ENCODE results near the gene GALNT17. TPM values are rescaled to one million over a fixed set of nuclear protein-coding genes. Genes with fewer than 3 reads are reported as not detected.
"Not testable (repeated sequence)": the region's sequence is repeated elsewhere in the genome, so short reads cannot be mapped to it uniquely, and the experiment has no call there.

The GALNT17 gene
- total RNA-seq, 2 donors from 2014 or later: not detected

GRCh38 chr7:71186535-71187057 lies 54.7 kb downstream of the GALNT17 start:
- H3K4me3 Mint-ChIP-seq: no peak overlapping the region
- ATAC-seq (no peak), DNase-seq (no peak)
- H3K27ac Mint-ChIP-seq: no peak overlapping the region
- no peaks in the 10 kb centered on the region for H3K4me1 Mint-ChIP-seq
- H3K36me3 Mint-ChIP-seq (ENCODE audit: low read depth): no peaks in the 10 kb centered on the region
- no peaks in the 10 kb centered on the region for H3K27me3 Mint-ChIP-seq
- H3K9me3 ChIP-seq (ENCODE audit: control insufficient read depth, low read length, poor library complexity, severe bottlenecking): no peaks in the 10 kb centered on the region

- Mint-ChIP-seq H3K4me1 (no peaks in the 10 kb centered on the region), H3K4me3 (no peak overlapping the region), H3K36me3 (ENCODE audit: low read depth) (no peaks in the 10 kb centered on the region), H3K27ac (no peak overlapping the region), H3K27me3 (no peaks in the 10 kb centered on the region)
- DNase-seq: no peak
- ATAC-seq: no peak
- no peaks in the 10 kb centered on the region for H3K9me3 ChIP-seq (ENCODE audit: control insufficient read depth, low read length, poor library complexity, severe bottlenecking)
These were observed 59.8 kb downstream of the GALNT17 start for GRCh38 chr7:71191771-71192170.

GRCh38 chr7:71193099-71193810 lies 61.3 kb downstream of the GALNT17 start:
- no peaks in the 10 kb centered on the region for H3K9me3 ChIP-seq (ENCODE audit: control insufficient read depth, low read length, poor library complexity, severe bottlenecking)
- Mint-ChIP-seq H3K36me3 (ENCODE audit: low read depth) (no peaks in the 10 kb centered on the region), H3K27me3 (no peaks in the 10 kb centered on the region), H3K4me1 (no peaks in the 10 kb centered on the region), H3K27ac (no peak overlapping the region), H3K4me3 (no peak overlapping the region)
- ATAC-seq (no peak), DNase-seq (no peak)

- Mint-ChIP-seq H3K4me3 (no peak overlapping the region), H3K4me1 (no peaks in the 10 kb centered on the region), H3K27me3 (no peaks in the 10 kb centered on the region), H3K36me3 (ENCODE audit: low read depth) (no peaks in the 10 kb centered on the region), H3K27ac (no peak overlapping the region)
- no peak for DNase-seq
- no peaks in the 10 kb centered on the region for H3K9me3 ChIP-seq (ENCODE audit: control insufficient read depth, low read length, poor library complexity, severe bottlenecking)
- ATAC-seq: no peak
These were observed 66.4 kb downstream of the GALNT17 start for GRCh38 chr7:71198391-71198790.

GRCh38 chr7:71198887-71199286 lies 66.9 kb downstream of the GALNT17 start:
- no peak for ATAC-seq
- Mint-ChIP-seq H3K4me1 (no peaks in the 10 kb centered on the region), H3K27ac (no peak overlapping the region), H3K36me3 (ENCODE audit: low read depth) (no peaks in the 10 kb centered on the region), H3K27me3 (no peaks in the 10 kb centered on the region), H3K4me3 (no peak overlapping the region)
- no peak for DNase-seq
- no peaks in the 10 kb centered on the region for H3K9me3 ChIP-seq (ENCODE audit: control insufficient read depth, low read length, poor library complexity, severe bottlenecking)

- Mint-ChIP-seq H3K4me1 (no peaks in the 10 kb centered on the region), H3K36me3 (ENCODE audit: low read depth) (no peaks in the 10 kb centered on the region), H3K4me3 (no peak overlapping the region), H3K27me3 (no peaks in the 10 kb centered on the region), H3K27ac (no peak overlapping the region)
- DNase-seq (no peak), ATAC-seq (no peak)
- H3K9me3 ChIP-seq (ENCODE audit: control insufficient read depth, low read length, poor library complexity, severe bottlenecking): no peaks in the 10 kb centered on the region
These were observed 74.2 kb downstream of the GALNT17 start for GRCh38 chr7:71206184-71206583.

GRCh38 chr7:71208881-71209280 lies 76.9 kb downstream of the GALNT17 start:
- DNase-seq (no peak), ATAC-seq (no peak)

GRCh38 chr7:71209484-71209883 lies 77.5 kb downstream of the GALNT17 start:
- H3K4me1 Mint-ChIP-seq; H3K4me3 Mint-ChIP-seq; ATAC-seq; DNase-seq; H3K36me3 Mint-ChIP-seq (ENCODE audit: low read depth); H3K9me3 ChIP-seq (ENCODE audit: control insufficient read depth, low read length, poor library complexity, severe bottlenecking); H3K27me3 Mint-ChIP-seq; H3K27ac Mint-ChIP-seq: not testable (repeated sequence)

More at GRCh38 chr7:71208881-71209280, 76.9 kb downstream of the GALNT17 start:
- H3K4me3 Mint-ChIP-seq: no peak overlapping the region
- H3K4me1 Mint-ChIP-seq: no peaks in the 10 kb centered on the region
- H3K27me3 Mint-ChIP-seq: no peaks in the 10 kb centered on the region
- no peaks in the 10 kb centered on the region for H3K36me3 Mint-ChIP-seq (ENCODE audit: low read depth)
- H3K27ac Mint-ChIP-seq: no peak overlapping the region
- no peaks in the 10 kb centered on the region for H3K9me3 ChIP-seq (ENCODE audit: control insufficient read depth, low read length, poor library complexity, severe bottlenecking)

GRCh38 chr7:71210220-71210619 lies 78.3 kb downstream of the GALNT17 start:
- ATAC-seq (no peak), DNase-seq (no peak)
- Mint-ChIP-seq H3K27ac (no peak overlapping the region), H3K27me3 (no peaks in the 10 kb centered on the region), H3K36me3 (ENCODE audit: low read depth) (no peaks in the 10 kb centered on the region), H3K4me1 (no peaks in the 10 kb centered on the region), H3K4me3 (no peak overlapping the region)
- H3K9me3 ChIP-seq (ENCODE audit: control insufficient read depth, low read length, poor library complexity, severe bottlenecking): no peaks in the 10 kb centered on the region

- H3K36me3 Mint-ChIP-seq (ENCODE audit: low read depth); H3K27ac Mint-ChIP-seq; H3K9me3 ChIP-seq (ENCODE audit: control insufficient read depth, low read length, poor library complexity, severe bottlenecking); DNase-seq; ATAC-seq; H3K4me3 Mint-ChIP-seq; H3K27me3 Mint-ChIP-seq; H3K4me1 Mint-ChIP-seq: not testable (repeated sequence)
These were observed 80.5 kb downstream of the GALNT17 start for GRCh38 chr7:71212433-71212832.

- no peak overlapping the region for H3K4me3 Mint-ChIP-seq
These were observed 84.3 kb downstream of the GALNT17 start for GRCh38 chr7:71216211-71216610.

GRCh38 chr7:71220210-71220695 lies 88.3 kb downstream of the GALNT17 start:
- H3K9me3 ChIP-seq (ENCODE audit: control insufficient read depth, low read length, poor library complexity, severe bottlenecking): peaks cover 4% of the 10 kb centered on the region
- no peak for DNase-seq
- no peaks in the 10 kb centered on the region for H3K27me3 Mint-ChIP-seq
- H3K27ac Mint-ChIP-seq: no peak overlapping the region
- no peak for ATAC-seq
- H3K4me1 Mint-ChIP-seq: no peaks in the 10 kb centered on the region
- H3K36me3 Mint-ChIP-seq (ENCODE audit: low read depth): no peaks in the 10 kb centered on the region
- H3K4me3 Mint-ChIP-seq: no peak overlapping the region

More at GRCh38 chr7:71216211-71216610, 84.3 kb downstream of the GALNT17 start:
- Mint-ChIP-seq H3K4me1 (no peaks in the 10 kb centered on the region), H3K27ac (no peak overlapping the region), H3K36me3 (ENCODE audit: low read depth) (no peaks in the 10 kb centered on the region), H3K27me3 (no peaks in the 10 kb centered on the region)
- peaks cover 4% of the 10 kb centered on the region for H3K9me3 ChIP-seq (ENCODE audit: control insufficient read depth, low read length, poor library complexity, severe bottlenecking)
- no peak for DNase-seq
- ATAC-seq: no peak

GRCh38 chr7:71221049-71221448 lies 89.1 kb downstream of the GALNT17 start:
- no peak for ATAC-seq
- no peaks in the 10 kb centered on the region for H3K4me1 Mint-ChIP-seq
- H3K36me3 Mint-ChIP-seq (ENCODE audit: low read depth): no peaks in the 10 kb centered on the region
- H3K4me3 Mint-ChIP-seq: no peak overlapping the region
- no peaks in the 10 kb centered on the region for H3K27me3 Mint-ChIP-seq
- H3K9me3 ChIP-seq (ENCODE audit: control insufficient read depth, low read length, poor library complexity, severe bottlenecking): peaks cover 4% of the 10 kb centered on the region
- no peak overlapping the region for H3K27ac Mint-ChIP-seq
- no peak for DNase-seq

- H3K27ac Mint-ChIP-seq: no peak overlapping the region
- H3K27me3 Mint-ChIP-seq: no peaks in the 10 kb centered on the region
- no peaks in the 10 kb centered on the region for H3K4me1 Mint-ChIP-seq
- H3K4me3 Mint-ChIP-seq: no peak overlapping the region
- ATAC-seq (no peak), DNase-seq (no peak)
- no peaks in the 10 kb centered on the region for H3K36me3 Mint-ChIP-seq (ENCODE audit: low read depth)
- H3K9me3 ChIP-seq (ENCODE audit: control insufficient read depth, low read length, poor library complexity, severe bottlenecking): peaks cover 4% of the 10 kb centered on the region
These were observed 89.6 kb downstream of the GALNT17 start for GRCh38 chr7:71221549-71221948.
